Karpas-422 (cell line): ENCODE measurements around the gene GPC6. TPM values are rescaled to one million over a fixed set of nuclear protein-coding genes. Genes with fewer than 3 reads are reported as not detected.

Source experiments
- DNase-seq: peaks from one replicate; pipeline ENCODE4 v3.0.0-alpha.2; 2015
- H2AFZ ChIP-seq: fragments of 200-600 bp; sonication (generic); 2 replicates; pipeline ENCODE4 v1.6.1; 2014; ENCODE audit warnings: antibody characterized with exemption, low read length, mixed read lengths
- H3K27ac ChIP-seq: fragments of 200-600 bp; sonication (generic); 2 replicates; pipeline ENCODE4 v1.5.1; 2014; ENCODE audit warnings: mild to moderate bottlenecking, low read length, moderate library complexity
- H3K27me3 ChIP-seq: fragments of 200-600 bp; sonication (generic); 2 replicates; pipeline ENCODE4 v1.6.1; 2014; ENCODE audit warnings: low read length, mixed read lengths
- H3K36me3 ChIP-seq: fragments of 200-600 bp; sonication (generic); 2 replicates; pipeline ENCODE4 v1.6.1; 2014; ENCODE audit warnings: low read length, mixed read lengths; ENCODE audit not compliant: insufficient read depth
- H3K4me1 ChIP-seq: fragments of 200-600 bp; sonication (generic); 2 replicates; pipeline ENCODE4 v1.6.1; 2014; ENCODE audit warnings: mild to moderate bottlenecking, low read length, mixed read lengths
- H3K4me2 ChIP-seq: fragments of 200-600 bp; sonication (generic); 2 replicates; pipeline ENCODE4 v1.6.1; 2014; ENCODE audit warnings: low read length, low read depth, mild to moderate bottlenecking; ENCODE audit not compliant: poor library complexity, severe bottlenecking
- H3K4me3 ChIP-seq: fragments of 200-600 bp; sonication (generic); 2 replicates; pipeline ENCODE4 v1.5.1; 2014; ENCODE audit warnings: mild to moderate bottlenecking, antibody characterized with exemption, low read length, mixed read lengths
- H3K79me2 ChIP-seq: fragments of 200-600 bp; sonication (generic); 2 replicates; pipeline ENCODE4 v1.6.1; 2014; ENCODE audit warnings: mild to moderate bottlenecking, low read length, mixed read lengths
- H3K9ac ChIP-seq: fragments of 200-600 bp; sonication (generic); 2 replicates; pipeline ENCODE4 v1.6.0; 2014; ENCODE audit warnings: low read length
- H3K9me2 ChIP-seq: fragments of 200-600 bp; sonication (generic), shearing (Covaris generic); replicated peaks from 2 replicates; pipeline ENCODE4 v1.6.0; 2014; ENCODE audit warnings: mild to moderate bottlenecking, low read length, moderate library complexity; ENCODE audit not compliant: insufficient read depth
- H3K9me3 ChIP-seq: fragments of 300-700, 200-600 bp; sonication (generic); 2 replicates; pipeline ENCODE4 v1.6.1; 2014; ENCODE audit warnings: low read length, mixed read lengths
- H4K20me1 ChIP-seq: fragments of 200-600 bp; sonication (generic); 2 replicates; pipeline ENCODE4 v1.6.1; 2014; ENCODE audit warnings: mild to moderate bottlenecking, antibody characterized with exemption, low read length, low read depth; ENCODE audit not compliant: insufficient read depth
- total RNA-seq: library from RNA; depleted of rRNA; stranded (reverse); fragments of >200 nt; shearing (Covaris generic); gene quantifications from 2 replicates; pipeline ENCODE4 v1.2.3, GENCODE V29; 2014; ENCODE audit warnings: low replicate concordance

The GPC6 gene
- total RNA-seq, 1 experiment from 2014 or later = not detected

- no peak overlapping the region for H3K4me2 ChIP-seq
Observed at GRCh38 chr13:94412870-94413597, 1186.4 kb downstream of the GPC6 start.

GRCh38 chr13:94413598-94413944, 1187.0 kb downstream of the GPC6 start:
- H3K27ac ChIP-seq = no peak overlapping the region
- no peaks in the 10 kb centered on the region for H3K27me3 ChIP-seq
- no peaks in the 10 kb centered on the region for H3K36me3 ChIP-seq
- H3K9me3 ChIP-seq = no peaks in the 10 kb centered on the region
- H3K79me2 ChIP-seq = no peaks in the 10 kb centered on the region
- H3K4me3 ChIP-seq = no peak overlapping the region
- H4K20me1 ChIP-seq = no peaks in the 10 kb centered on the region
- no peak overlapping the region for H2AFZ ChIP-seq
- no peak for DNase-seq
- no peaks in the 10 kb centered on the region for H3K9me2 ChIP-seq
- no peak overlapping the region for H3K4me2 ChIP-seq
- H3K4me1 ChIP-seq = no peaks in the 10 kb centered on the region
- H3K9ac ChIP-seq = no peak overlapping the region

More at GRCh38 chr13:94412870-94413597, 1186.4 kb downstream of the GPC6 start:
- Histone ChIP-seq H3K9me3 (no peaks in the 10 kb centered on the region), H3K27ac (no peak overlapping the region), H3K36me3 (no peaks in the 10 kb centered on the region), H3K4me1 (no peaks in the 10 kb centered on the region), H3K27me3 (no peaks in the 10 kb centered on the region), H4K20me1 (no peaks in the 10 kb centered on the region), H3K4me3 (no peak overlapping the region), H3K9ac (no peak overlapping the region), H3K9me2 (no peaks in the 10 kb centered on the region), H3K79me2 (no peaks in the 10 kb centered on the region), H2AFZ (no peak overlapping the region)
- no peak for DNase-seq

- no peak overlapping the region for H3K4me3 ChIP-seq
- H4K20me1 ChIP-seq = no peaks in the 10 kb centered on the region
- DNase-seq = no peak
- no peaks in the 10 kb centered on the region for H3K4me1 ChIP-seq
- H3K9me3 ChIP-seq = no peaks in the 10 kb centered on the region
- H3K27ac ChIP-seq = no peak overlapping the region
- no peaks in the 10 kb centered on the region for H3K9me2 ChIP-seq
- no peak overlapping the region for H2AFZ ChIP-seq
- no peak overlapping the region for H3K9ac ChIP-seq
- H3K79me2 ChIP-seq = no peaks in the 10 kb centered on the region
- no peak overlapping the region for H3K4me2 ChIP-seq
- H3K36me3 ChIP-seq = no peaks in the 10 kb centered on the region
- H3K27me3 ChIP-seq = no peaks in the 10 kb centered on the region
Observed at GRCh38 chr13:94414141-94414540, 1187.5 kb downstream of the GPC6 start.

GRCh38 chr13:94414708-94415107, 1188.1 kb downstream of the GPC6 start:
- Histone ChIP-seq H3K9me2 (no peaks in the 10 kb centered on the region), H2AFZ (no peak overlapping the region), H3K36me3 (no peaks in the 10 kb centered on the region), H3K27ac (no peak overlapping the region), H3K4me3 (no peak overlapping the region), H4K20me1 (no peaks in the 10 kb centered on the region), H3K79me2 (no peaks in the 10 kb centered on the region), H3K4me2 (no peak overlapping the region), H3K9me3 (no peaks in the 10 kb centered on the region), H3K9ac (no peak overlapping the region), H3K27me3 (no peaks in the 10 kb centered on the region), H3K4me1 (no peaks in the 10 kb centered on the region)
- DNase-seq = no peak

GRCh38 chr13:94415500-94416237, 1189.1 kb downstream of the GPC6 start:
- H3K36me3 ChIP-seq = no peaks in the 10 kb centered on the region
- no peaks in the 10 kb centered on the region for H3K9me2 ChIP-seq
- H3K27me3 ChIP-seq = no peaks in the 10 kb centered on the region
- H3K9ac ChIP-seq = no peak overlapping the region
- H3K4me1 ChIP-seq = no peaks in the 10 kb centered on the region
- H2AFZ ChIP-seq = no peak overlapping the region
- no peaks in the 10 kb centered on the region for H4K20me1 ChIP-seq
- no peak overlapping the region for H3K27ac ChIP-seq
- H3K9me3 ChIP-seq = no peaks in the 10 kb centered on the region
- H3K79me2 ChIP-seq = no peaks in the 10 kb centered on the region
- no peak for DNase-seq
- H3K4me3 ChIP-seq = no peak overlapping the region
- H3K4me2 ChIP-seq = no peak overlapping the region

- Histone ChIP-seq H3K27me3 (no peaks in the 10 kb centered on the region), H3K9me2 (no peaks in the 10 kb centered on the region), H3K79me2 (no peaks in the 10 kb centered on the region), H3K36me3 (no peaks in the 10 kb centered on the region), H3K9me3 (no peaks in the 10 kb centered on the region), H3K4me1 (no peaks in the 10 kb centered on the region), H4K20me1 (no peaks in the 10 kb centered on the region), H2AFZ (no peak overlapping the region), H3K27ac (no peak overlapping the region), H3K4me3 (no peak overlapping the region), H3K9ac (no peak overlapping the region), H3K4me2 (no peak overlapping the region)
- peak; percentile 71 for DNase-seq
Observed at GRCh38 chr13:94416454-94417080, 1190.0 kb downstream of the GPC6 start.

GRCh38 chr13:94417294-94417693, 1190.7 kb downstream of the GPC6 start:
- H3K27ac ChIP-seq = no peak overlapping the region
- H3K4me3 ChIP-seq = no peak overlapping the region
- H3K79me2 ChIP-seq = no peaks in the 10 kb centered on the region
- no peaks in the 10 kb centered on the region for H3K9me3 ChIP-seq
- no peaks in the 10 kb centered on the region for H3K9me2 ChIP-seq
- no peaks in the 10 kb centered on the region for H4K20me1 ChIP-seq
- H3K4me1 ChIP-seq = no peaks in the 10 kb centered on the region
- H3K9ac ChIP-seq = no peak overlapping the region
- no peaks in the 10 kb centered on the region for H3K27me3 ChIP-seq
- H3K36me3 ChIP-seq = no peaks in the 10 kb centered on the region
- no peak overlapping the region for H3K4me2 ChIP-seq
- DNase-seq = no peak
- H2AFZ ChIP-seq = no peak overlapping the region

GRCh38 chr13:94419304-94419924, 1192.8 kb downstream of the GPC6 start:
- Histone ChIP-seq H3K4me3 (no peak overlapping the region), H3K79me2 (no peaks in the 10 kb centered on the region), H3K9me3 (no peaks in the 10 kb centered on the region), H2AFZ (no peak overlapping the region), H3K9me2 (no peaks in the 10 kb centered on the region), H3K27ac (no peak overlapping the region), H4K20me1 (no peaks in the 10 kb centered on the region), H3K4me2 (no peak overlapping the region), H3K36me3 (no peaks in the 10 kb centered on the region), H3K27me3 (no peaks in the 10 kb centered on the region), H3K9ac (no peak overlapping the region), H3K4me1 (no peaks in the 10 kb centered on the region)
- no peak for DNase-seq
